ENCODE results near the gene CD300A.

GRCh38 chr17:74442291-74442669 lies 24.2 kb upstream of the CD300A start:
- TF ChIP-seq POLR2A (IDR thresholded peaks at IDR 0.05; ENCODE audit: extremely low read depth, insufficient read length) (no peak), CTCF (IDR thresholded peaks at IDR 0.05; ENCODE audit: low read depth, low read length) (no peak)

Measured in NB4 (cell line).